Limb (tissue), 2 donors: ENCODE measurements around the gene GNAI3.
A peak's percentile ranks its signal among the peaks of the same experiment; 100 is the strongest.

ENCODE experiments used
- DNase-seq, 2 donors: peaks; one replicate each; pipeline ENCODE4 v3.0.0-alpha.2; 2016; ENCODE audit errors: extremely low spot score in 2 of 2

Gene GNAI3

GRCh38 chr1:109622137-109622892, 73.9 kb downstream of the GNAI3 start:
- no peak for DNase-seq

- DNase-seq, result no peak
Measured at GRCh38 chr1:109622895-109623294, 74.5 kb downstream of the GNAI3 start.

DNA sequence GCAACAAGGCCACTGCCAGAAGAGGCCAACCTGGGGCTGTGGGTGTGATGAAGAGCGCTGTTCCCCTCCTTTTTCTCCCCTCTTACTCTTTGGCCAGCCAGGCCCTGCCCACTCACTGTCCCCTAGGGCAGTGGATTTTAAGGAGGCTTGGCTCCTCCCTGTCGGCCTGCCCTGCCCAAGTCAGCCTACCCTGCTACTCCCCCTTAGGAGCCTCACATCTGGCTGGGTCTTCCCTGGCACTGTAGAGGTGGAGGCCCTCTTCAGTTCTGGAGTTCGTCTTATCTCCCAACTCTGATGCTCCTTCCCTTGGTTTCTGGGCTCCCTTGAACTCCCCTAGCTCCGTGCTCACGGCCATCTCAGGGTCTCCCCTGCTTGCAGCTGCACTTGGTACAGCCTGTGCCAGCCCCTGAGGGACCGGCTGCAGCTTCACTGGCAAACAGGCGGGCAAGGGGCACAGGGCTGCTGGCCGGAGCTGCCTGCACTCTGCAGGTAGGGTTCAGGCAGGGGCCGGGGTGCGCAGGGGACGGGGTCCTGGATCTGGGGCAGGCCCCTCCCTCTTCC, 75.3 kb downstream of the GNAI3 start:
- peak in 1 of 2 donors; percentile 34 for DNase-seq

- DNase-seq, result peak in 1 of 2 donors; percentile 33
Measured at GRCh38 chr1:109624201-109625010, 76.0 kb downstream of the GNAI3 start.

DNA sequence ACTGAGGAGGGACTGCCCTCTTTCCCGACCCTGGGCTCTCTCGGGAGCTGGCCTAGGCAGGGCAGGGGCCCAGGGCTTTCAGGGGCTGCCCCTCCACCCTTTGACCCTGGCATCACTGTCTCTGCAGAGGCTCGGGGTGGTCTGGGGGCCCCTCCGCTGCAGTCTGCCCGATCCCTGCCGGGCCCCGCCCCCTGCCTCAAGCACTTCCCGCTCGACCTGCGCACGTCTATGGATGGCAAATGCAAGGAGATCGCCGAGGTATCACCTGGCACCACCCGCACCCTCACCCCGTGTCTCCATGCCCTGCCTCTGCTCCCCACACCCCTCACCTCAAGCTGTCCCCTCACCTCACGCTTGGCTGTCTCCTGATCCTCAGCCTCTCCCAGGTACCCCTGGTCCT, 76.8 kb downstream of the GNAI3 start:
- DNase-seq, result peak in 1 of 2 donors; percentile 30

- peak in 1 of 2 donors; percentile 55 for DNase-seq
Measured at GRCh38 chr1:109625601-109626560, 77.5 kb downstream of the GNAI3 start.

- DNase-seq, result no peak
Measured at GRCh38 chr1:109626682-109627408, 78.4 kb downstream of the GNAI3 start.

- DNase-seq, result no peak
Measured at GRCh38 chr1:109627692-109628399, 79.4 kb downstream of the GNAI3 start.

GRCh38 chr1:109628540-109629321, 80.3 kb downstream of the GNAI3 start:
- no peak for DNase-seq

GRCh38 chr1:109629372-109630030, 81.1 kb downstream of the GNAI3 start:
- DNase-seq, result no peak

DNA sequence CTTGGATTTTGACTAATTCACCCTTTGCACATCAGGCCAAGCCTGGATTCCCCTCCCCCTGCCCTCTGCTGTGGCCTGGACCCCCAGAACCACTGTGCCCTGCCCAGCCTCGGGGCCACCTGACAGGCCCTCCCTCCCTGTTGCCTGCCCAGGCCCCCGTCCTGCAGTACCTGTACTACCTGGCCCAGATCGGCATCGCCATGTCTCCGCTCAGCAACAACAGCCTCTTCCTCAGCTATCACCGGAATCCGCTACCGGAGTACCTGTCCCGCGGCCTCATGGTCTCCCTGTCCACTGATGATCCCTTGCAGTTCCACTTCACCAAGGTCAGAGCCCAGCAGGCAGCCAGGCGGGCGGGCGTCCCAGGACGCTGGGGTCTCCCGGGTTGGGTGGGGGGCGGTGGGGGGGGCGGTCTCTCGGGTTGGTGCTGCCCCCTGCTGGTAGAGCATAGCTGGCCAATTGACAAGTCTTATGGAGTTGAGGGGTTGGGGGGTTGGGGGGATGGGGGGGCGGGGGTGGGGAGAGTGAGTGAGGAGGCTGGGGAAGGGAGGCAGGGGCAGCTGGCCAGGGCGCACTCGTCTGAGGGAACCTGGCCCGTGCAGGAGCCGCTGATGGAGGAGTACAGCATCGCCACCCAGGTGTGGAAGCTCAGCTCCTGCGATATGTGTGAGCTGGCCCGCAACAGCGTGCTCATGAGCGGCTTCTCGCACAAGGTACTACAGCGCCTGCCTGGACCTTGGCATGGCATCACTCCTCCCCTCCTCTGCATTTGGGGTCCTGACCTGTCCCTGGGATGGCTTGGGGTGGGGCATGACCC, 81.9 kb downstream of the GNAI3 start:
- DNase-seq, result peak in 1 of 2 donors; percentile 70

GRCh38 chr1:109630898-109631512, 82.6 kb downstream of the GNAI3 start:
- DNase-seq, result no peak

- DNase-seq, result no peak
Measured at GRCh38 chr1:109631513-109632505, 83.4 kb downstream of the GNAI3 start.

DNA sequence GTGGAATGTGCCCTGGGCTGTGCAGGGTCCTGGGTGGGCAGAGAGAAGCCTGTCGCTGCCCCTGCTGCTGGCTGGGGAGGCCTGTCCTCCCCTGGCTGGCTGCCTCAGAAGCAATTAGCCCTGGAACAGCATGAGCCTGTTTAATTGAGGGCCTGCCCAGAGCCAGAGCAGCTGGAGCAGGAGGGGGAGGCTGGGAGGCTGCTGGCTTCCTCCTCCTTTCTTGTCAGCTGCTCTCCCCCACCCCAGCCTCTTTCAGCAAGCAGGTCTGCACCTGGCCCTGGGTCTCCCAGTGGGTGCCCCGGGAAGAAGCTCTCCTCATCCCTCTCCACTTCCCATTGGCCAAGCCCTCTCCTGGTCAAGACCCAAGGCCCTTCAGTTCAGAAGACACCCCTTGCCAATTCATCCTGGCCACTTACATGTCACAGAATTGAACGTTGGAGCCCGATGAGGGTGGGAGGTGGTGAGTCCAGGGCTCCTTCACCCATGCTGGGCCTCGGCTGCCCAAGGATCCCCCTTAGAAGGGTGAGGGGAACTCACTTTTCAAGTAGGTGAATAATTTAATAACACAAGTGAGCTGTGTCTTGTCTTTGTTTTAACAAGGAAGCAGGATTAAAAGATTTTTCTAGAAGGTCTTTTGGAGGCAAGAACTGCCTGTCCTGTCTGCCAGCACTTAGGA, 84.4 kb downstream of the GNAI3 start:
- peak in 1 of 2 donors; percentile 59 for DNase-seq

DNA sequence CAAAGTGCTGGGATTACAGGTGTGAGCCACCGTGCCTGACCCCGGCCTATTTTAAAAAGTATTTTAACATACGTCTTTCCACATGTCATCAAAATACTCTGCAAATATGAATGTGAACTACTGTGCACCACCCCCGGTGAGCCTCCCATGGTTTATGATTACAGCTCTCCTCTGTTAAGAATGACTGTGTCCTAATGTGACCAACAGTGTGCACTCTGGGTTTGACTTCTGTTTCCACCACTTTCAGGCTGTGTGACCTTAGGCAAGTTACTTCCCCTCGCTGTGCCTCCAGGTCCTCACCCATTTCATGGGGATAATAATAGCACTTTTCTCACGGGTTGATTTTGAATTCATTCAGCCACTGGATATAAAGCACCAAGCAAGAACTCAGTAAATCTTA, 85.9 kb downstream of the GNAI3 start:
- DNase-seq, result no peak
